GM23338 (cell line): Measurements from ENCODE around the gene RBPJ. TPM values are rescaled to one million over a fixed set of nuclear protein-coding genes. Genes with fewer than 3 reads are reported as not detected.

ENCODE experiments used
- ATAC-seq: fragments of 200-7000 bp; cut with Tn5 transposase; 3 replicates; pipeline ENCODE4 v1.9.1; 2020
- DNase-seq: peaks from one replicate; pipeline ENCODE4 v3.0.0-alpha.2; 2015; ENCODE audit warnings: low spot score
- H2AFZ ChIP-seq: fragments of 200-600 bp; sonication (generic); 2 replicates; pipeline ENCODE4 v1.8.0; 2016; ENCODE audit warnings: antibody characterized with exemption, mild to moderate bottlenecking, moderate library complexity
- H3F3A ChIP-seq: fragments of 200-600 bp; sonication (generic); replicated peaks from 2 replicates; pipeline ENCODE4 v1.8.0; 2017; ENCODE audit warnings: antibody characterized with exemption, mixed run types, low read depth
- H3K27ac ChIP-seq: fragments of 200-600 bp; sonication (generic); 2 replicates; pipeline ENCODE4 v1.6.1; 2016; ENCODE audit warnings: low read depth
- H3K27me3 ChIP-seq: fragments of 200-600 bp; sonication (generic); 2 replicates; pipeline ENCODE4 v1.8.0; 2016; ENCODE audit warnings: mild to moderate bottlenecking, mixed run types, moderate library complexity; ENCODE audit not compliant: insufficient read depth
- H3K36me3 ChIP-seq: fragments of 200-600 bp; sonication (generic); 2 replicates; pipeline ENCODE4 v1.8.0; 2016; ENCODE audit warnings: mild to moderate bottlenecking; ENCODE audit not compliant: insufficient read depth
- H3K4me1 ChIP-seq: fragments of 200-600 bp; sonication (generic); 2 replicates; pipeline ENCODE4 v1.8.0; 2016; ENCODE audit warnings: mild to moderate bottlenecking, moderate library complexity; ENCODE audit not compliant: insufficient read depth
- H3K4me2 ChIP-seq: fragments of 200-600 bp; sonication (generic); 2 replicates; pipeline ENCODE4 v1.7.1; 2017; ENCODE audit warnings: mixed run types
- H3K4me3 ChIP-seq: fragments of 200-600 bp; sonication (generic); 2 replicates; pipeline ENCODE4 v1.6.1; 2016; ENCODE audit warnings: mixed run types
- H3K79me2 ChIP-seq: fragments of 200-600 bp; sonication (generic); replicated peaks from 2 replicates; pipeline ENCODE4 v1.8.0; 2017; ENCODE audit warnings: mild to moderate bottlenecking; ENCODE audit not compliant: insufficient read depth
- H3K9me2 ChIP-seq: fragments of 200-600 bp; sonication (generic); 2 replicates; pipeline ENCODE4 v1.8.0; 2017; ENCODE audit not compliant: insufficient read depth
- H4K20me1 ChIP-seq: fragments of 200-600 bp; sonication (generic); replicated peaks from 2 replicates; pipeline ENCODE4 v1.8.0; 2017; ENCODE audit warnings: mild to moderate bottlenecking; ENCODE audit not compliant: insufficient read depth
- H3K27ac Mint-ChIP-seq: 2 replicates; pipeline ENCODE4 v1.8.0; 2020; ENCODE audit warnings: inconsistent platforms, mild to moderate bottlenecking, moderate library complexity, mixed read lengths
- H3K27me3 Mint-ChIP-seq: 3 replicates; pipeline ENCODE4 v1.8.0; 2022; ENCODE audit warnings: low read depth, mild to moderate bottlenecking, moderate library complexity, mixed read lengths, inconsistent platforms; ENCODE audit not compliant: insufficient read depth, poor library complexity
- H3K36me3 Mint-ChIP-seq: 3 replicates; pipeline ENCODE4 v1.8.0; 2021; ENCODE audit warnings: low read depth, mild to moderate bottlenecking, inconsistent platforms, moderate library complexity, mixed read lengths
- H3K4me1 Mint-ChIP-seq: 3 replicates; pipeline ENCODE4 v1.8.0; 2020; ENCODE audit warnings: mild to moderate bottlenecking, inconsistent platforms, mixed read lengths
- H3K4me3 Mint-ChIP-seq: 3 replicates; pipeline ENCODE4 v1.8.0; 2021; ENCODE audit warnings: moderate library complexity, mild to moderate bottlenecking, inconsistent platforms, mixed read lengths
- H3K9me3 Mint-ChIP-seq: 3 replicates; pipeline ENCODE4 v1.8.0; 2020; ENCODE audit warnings: moderate library complexity, mild to moderate bottlenecking, inconsistent platforms, mixed read lengths
- CREB1 ChIP-seq: fragments of 250-450 bp; sonication (Bioruptor Pico); IDR thresholded peaks from 2 replicates; pipeline ENCODE4 v1.5.0; 2020; ENCODE audit warnings: low read depth, mild to moderate bottlenecking, moderate library complexity
- EZH2phosphoT487 ChIP-seq: fragments of 200-600 bp; sonication (generic); IDR thresholded peaks from one replicate; pipeline ENCODE4 v1.8.1; 2018; ENCODE audit warnings: antibody characterized with exemption; ENCODE audit not compliant: unreplicated experiment
- STAT1 ChIP-seq: IDR thresholded peaks from one replicate; pipeline ENCODE4 v1.6.1; 2016; ENCODE audit warnings: antibody characterized with exemption; ENCODE audit not compliant: unreplicated experiment
- ZNF114 ChIP-seq: fragments of 250-450 bp; sonication (Bioruptor Pico); IDR thresholded peaks from 2 replicates; pipeline ENCODE4 v1.5.0; 2020; ENCODE audit warnings: mild to moderate bottlenecking, moderate library complexity
- polyA plus RNA-seq: library from polyadenylated mRNA; unstranded; fragments of >200 nt; fragmentation: Nextera tagmentation; extraction: Ambion mirVana; gene quantifications from 2 replicates; pipeline ENCODE4 v1.2.1, GENCODE V29; 2016
- total RNA-seq: library from RNA; depleted of rRNA; stranded (reverse); fragments of >200 nt; shearing (Covaris generic); gene quantifications from 2 replicates; pipeline ENCODE4 v1.2.3, GENCODE V29; 2014
- TF ChIP-seq, protein P1 (sequence below): fragments of 250-450 bp; sonication (Bioruptor Pico); IDR thresholded peaks from 2 replicates; pipeline ENCODE4 v1.5.0; 2020; ENCODE audit warnings: mild to moderate bottlenecking, moderate library complexity
- TF ChIP-seq, protein P2 (sequence below): IDR thresholded peaks from 2 replicates; pipeline ENCODE4 v1.6.1; 2016; ENCODE audit warnings: antibody characterized with exemption

The RBPJ gene
- total and polyA plus RNA-seq, 2 experiments from 2014 or later: 212 to 457 TPM

DNA sequence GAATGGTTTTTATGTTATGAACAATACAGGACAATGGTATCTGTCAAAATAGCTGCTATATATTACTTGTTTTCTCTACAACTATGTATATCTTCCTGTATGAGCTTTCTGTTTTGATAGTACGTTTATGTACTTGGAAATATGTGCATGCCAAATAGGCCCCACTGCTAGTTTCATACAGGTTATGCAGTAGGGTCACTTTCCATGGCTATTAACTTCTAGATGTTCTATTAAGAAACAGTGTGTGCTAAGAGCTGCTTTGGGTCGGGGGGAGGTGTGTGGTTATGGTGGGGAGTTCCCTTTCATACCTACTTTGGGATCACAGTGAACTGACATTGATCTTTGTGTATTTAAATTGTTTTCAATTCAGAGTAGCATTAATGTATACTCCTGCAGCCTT is 30.9 kb downstream of the RBPJ start (continued):
- TF ChIP-seq, protein P1, sequence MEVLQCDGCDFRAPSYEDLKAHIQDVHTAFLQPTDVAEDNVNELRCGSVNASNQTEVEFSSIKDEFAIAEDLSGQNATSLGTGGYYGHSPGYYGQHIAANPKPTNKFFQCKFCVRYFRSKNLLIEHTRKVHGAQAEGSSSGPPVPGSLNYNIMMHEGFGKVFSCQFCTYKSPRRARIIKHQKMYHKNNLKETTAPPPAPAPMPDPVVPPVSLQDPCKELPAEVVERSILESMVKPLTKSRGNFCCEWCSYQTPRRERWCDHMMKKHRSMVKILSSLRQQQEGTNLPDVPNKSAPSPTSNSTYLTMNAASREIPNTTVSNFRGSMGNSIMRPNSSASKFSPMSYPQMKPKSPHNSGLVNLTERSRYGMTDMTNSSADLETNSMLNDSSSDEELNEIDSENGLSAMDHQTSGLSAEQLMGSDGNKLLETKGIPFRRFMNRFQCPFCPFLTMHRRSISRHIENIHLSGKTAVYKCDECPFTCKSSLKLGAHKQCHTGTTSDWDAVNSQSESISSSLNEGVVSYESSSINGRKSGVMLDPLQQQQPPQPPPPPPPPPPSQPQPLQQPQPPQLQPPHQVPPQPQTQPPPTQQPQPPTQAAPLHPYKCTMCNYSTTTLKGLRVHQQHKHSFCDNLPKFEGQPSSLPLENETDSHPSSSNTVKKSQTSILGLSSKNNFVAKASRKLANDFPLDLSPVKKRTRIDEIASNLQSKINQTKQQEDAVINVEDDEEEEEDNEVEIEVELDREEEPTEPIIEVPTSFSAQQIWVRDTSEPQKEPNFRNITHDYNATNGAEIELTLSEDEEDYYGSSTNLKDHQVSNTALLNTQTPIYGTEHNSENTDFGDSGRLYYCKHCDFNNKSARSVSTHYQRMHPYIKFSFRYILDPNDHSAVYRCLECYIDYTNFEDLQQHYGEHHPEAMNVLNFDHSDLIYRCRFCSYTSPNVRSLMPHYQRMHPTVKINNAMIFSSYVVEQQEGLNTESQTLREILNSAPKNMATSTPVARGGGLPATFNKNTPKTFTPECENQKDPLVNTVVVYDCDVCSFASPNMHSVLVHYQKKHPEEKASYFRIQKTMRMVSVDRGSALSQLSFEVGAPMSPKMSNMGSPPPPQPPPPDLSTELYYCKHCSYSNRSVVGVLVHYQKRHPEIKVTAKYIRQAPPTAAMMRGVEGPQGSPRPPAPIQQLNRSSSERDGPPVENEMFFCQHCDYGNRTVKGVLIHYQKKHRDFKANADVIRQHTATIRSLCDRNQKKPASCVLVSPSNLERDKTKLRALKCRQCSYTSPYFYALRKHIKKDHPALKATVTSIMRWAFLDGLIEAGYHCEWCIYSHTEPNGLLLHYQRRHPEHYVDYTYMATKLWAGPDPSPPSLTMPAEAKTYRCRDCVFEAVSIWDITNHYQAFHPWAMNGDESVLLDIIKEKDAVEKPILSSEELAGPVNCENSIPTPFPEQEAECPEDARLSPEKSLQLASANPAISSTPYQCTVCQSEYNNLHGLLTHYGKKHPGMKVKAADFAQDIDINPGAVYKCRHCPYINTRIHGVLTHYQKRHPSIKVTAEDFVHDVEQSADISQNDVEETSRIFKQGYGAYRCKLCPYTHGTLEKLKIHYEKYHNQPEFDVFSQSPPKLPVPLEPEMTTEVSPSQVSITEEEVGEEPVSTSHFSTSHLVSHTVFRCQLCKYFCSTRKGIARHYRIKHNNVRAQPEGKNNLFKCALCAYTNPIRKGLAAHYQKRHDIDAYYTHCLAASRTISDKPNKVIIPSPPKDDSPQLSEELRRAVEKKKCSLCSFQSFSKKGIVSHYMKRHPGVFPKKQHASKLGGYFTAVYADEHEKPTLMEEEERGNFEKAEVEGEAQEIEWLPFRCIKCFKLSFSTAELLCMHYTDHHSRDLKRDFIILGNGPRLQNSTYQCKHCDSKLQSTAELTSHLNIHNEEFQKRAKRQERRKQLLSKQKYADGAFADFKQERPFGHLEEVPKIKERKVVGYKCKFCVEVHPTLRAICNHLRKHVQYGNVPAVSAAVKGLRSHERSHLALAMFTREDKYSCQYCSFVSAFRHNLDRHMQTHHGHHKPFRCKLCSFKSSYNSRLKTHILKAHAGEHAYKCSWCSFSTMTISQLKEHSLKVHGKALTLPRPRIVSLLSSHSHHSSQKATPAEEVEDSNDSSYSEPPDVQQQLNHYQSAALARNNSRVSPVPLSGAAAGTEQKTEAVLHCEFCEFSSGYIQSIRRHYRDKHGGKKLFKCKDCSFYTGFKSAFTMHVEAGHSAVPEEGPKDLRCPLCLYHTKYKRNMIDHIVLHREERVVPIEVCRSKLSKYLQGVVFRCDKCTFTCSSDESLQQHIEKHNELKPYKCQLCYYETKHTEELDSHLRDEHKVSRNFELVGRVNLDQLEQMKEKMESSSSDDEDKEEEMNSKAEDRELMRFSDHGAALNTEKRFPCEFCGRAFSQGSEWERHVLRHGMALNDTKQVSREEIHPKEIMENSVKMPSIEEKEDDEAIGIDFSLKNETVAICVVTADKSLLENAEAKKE (CRISPR knock-in tag): no peak
- TF ChIP-seq ZNF114 (CRISPR knock-in tag) (no peak), EZH2phosphoT487 (no peak), CREB1 (CRISPR knock-in tag) (no peak), STAT1 (no peak)

DNA sequence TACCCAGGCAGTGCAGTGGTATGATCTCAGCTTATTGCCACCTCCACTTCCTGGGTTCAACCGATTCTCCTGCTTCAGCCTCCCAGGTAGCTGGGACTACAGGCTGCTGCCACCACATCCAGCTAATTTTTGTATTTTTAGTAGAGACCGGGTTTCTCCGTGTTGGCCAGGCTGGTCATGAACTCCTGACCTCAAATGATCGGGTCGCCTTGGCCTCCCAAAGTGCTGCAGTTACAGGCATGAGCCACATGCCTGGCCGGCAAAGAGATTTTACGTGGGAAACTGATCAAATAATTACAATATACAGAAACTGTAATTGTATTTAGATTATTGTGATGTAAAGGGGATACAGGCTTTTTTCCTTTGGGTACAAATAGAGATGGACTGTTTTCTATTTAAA is 33.7 kb downstream of the RBPJ start:
- DNase-seq: no peak
- no peaks in the 10 kb centered on the region for H3K9me2 ChIP-seq
- Mint-ChIP-seq H3K4me3 (no peak overlapping the region), H3K27ac (no peak overlapping the region), H3K9me3 (no peaks in the 10 kb centered on the region), H3K4me1 (peaks cover 24% of the 10 kb centered on the region), H3K36me3 (no peaks in the 10 kb centered on the region), H3K27me3 (no peaks in the 10 kb centered on the region)
- no peak overlapping the region for H3K4me3 ChIP-seq
- H3K27ac ChIP-seq: no peak overlapping the region
- peaks cover 88% of the 10 kb centered on the region for H4K20me1 ChIP-seq
- ATAC-seq: peak; percentile 12; the same call in 1 of the 3 replicates
- peaks cover 56% of the 10 kb centered on the region for H3K4me1 ChIP-seq
- no peak overlapping the region for H3K4me2 ChIP-seq
- H3K36me3 ChIP-seq: no peaks in the 10 kb centered on the region
- H3F3A ChIP-seq: 0 out of 2 replicates have a peak, but pooled peaks cover 8% of the 10 kb centered on the region
- no peak overlapping the region for H2AFZ ChIP-seq
- no peaks in the 10 kb centered on the region for H3K27me3 ChIP-seq
- H3K79me2 ChIP-seq: peaks cover 100% of the 10 kb centered on the region
- TF ChIP-seq, protein P1 (CRISPR knock-in tag): no peak
- no peak for TF ChIP-seq STAT1
- no peak for TF ChIP-seq EZH2phosphoT487
- TF ChIP-seq, protein P2, sequence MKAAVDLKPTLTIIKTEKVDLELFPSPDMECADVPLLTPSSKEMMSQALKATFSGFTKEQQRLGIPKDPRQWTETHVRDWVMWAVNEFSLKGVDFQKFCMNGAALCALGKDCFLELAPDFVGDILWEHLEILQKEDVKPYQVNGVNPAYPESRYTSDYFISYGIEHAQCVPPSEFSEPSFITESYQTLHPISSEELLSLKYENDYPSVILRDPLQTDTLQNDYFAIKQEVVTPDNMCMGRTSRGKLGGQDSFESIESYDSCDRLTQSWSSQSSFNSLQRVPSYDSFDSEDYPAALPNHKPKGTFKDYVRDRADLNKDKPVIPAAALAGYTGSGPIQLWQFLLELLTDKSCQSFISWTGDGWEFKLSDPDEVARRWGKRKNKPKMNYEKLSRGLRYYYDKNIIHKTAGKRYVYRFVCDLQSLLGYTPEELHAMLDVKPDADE: no peak
